Measurements from ENCODE around the gene B3GAT1. TPM values are rescaled to one million over a fixed set of nuclear protein-coding genes. Genes with fewer than 3 reads are reported as not detected.
A peak's percentile ranks its signal among the peaks of the same experiment; 100 is the strongest.

The B3GAT1 gene
- total RNA-seq, 2 donors from 2014 or later, result 0.09 to 0.23 TPM

GRCh38 chr11:134374171-134374570 lies 37.9 kb downstream of the B3GAT1 start:
- Mint-ChIP-seq H3K9me3 (no peaks in the 10 kb centered on the region), H3K36me3 (no peaks in the 10 kb centered on the region)

GRCh38 chr11:134373591-134374052 lies 38.4 kb downstream of the B3GAT1 start:
- Mint-ChIP-seq H3K27ac (no peak overlapping the region), H3K9me3 (no peaks in the 10 kb centered on the region)
- no peak for ATAC-seq

More at GRCh38 chr11:134374171-134374570, 37.9 kb downstream of the B3GAT1 start:
- no peak for DNase-seq (ENCODE audit: low spot score in 2 of 2)
- H3K27ac Mint-ChIP-seq, result no peak overlapping the region
- ATAC-seq, result no peak

GRCh38 chr11:134372961-134373360 lies 39.1 kb downstream of the B3GAT1 start:
- Mint-ChIP-seq H3K9me3 (no peaks in the 10 kb centered on the region), H3K36me3 (no peaks in the 10 kb centered on the region), H3K27ac (peak overlapping the region in 1 of 2 donors; percentile 7)
- ATAC-seq (no peak), DNase-seq (ENCODE audit: low spot score in 2 of 2) (no peak)

More at GRCh38 chr11:134373591-134374052, 38.4 kb downstream of the B3GAT1 start:
- DNase-seq (ENCODE audit: low spot score in 2 of 2), result no peak
- H3K36me3 Mint-ChIP-seq, result no peaks in the 10 kb centered on the region

- H3K27ac Mint-ChIP-seq, result no peak overlapping the region
- no peaks in the 10 kb centered on the region for H3K9me3 Mint-ChIP-seq
- ATAC-seq (no peak), DNase-seq (ENCODE audit: low spot score in 2 of 2) (no peak)
- H3K36me3 Mint-ChIP-seq, result no peaks in the 10 kb centered on the region
Measured at GRCh38 chr11:134372536-134372935, 39.5 kb downstream of the B3GAT1 start.

GRCh38 chr11:134371436-134372185 lies 40.4 kb downstream of the B3GAT1 start:
- H3K27ac Mint-ChIP-seq, result peak overlapping the region in 1 of 2 donors; percentile 60
- no peaks in the 10 kb centered on the region for H3K36me3 Mint-ChIP-seq
- H3K9me3 Mint-ChIP-seq, result no peaks in the 10 kb centered on the region
- DNase-seq (ENCODE audit: low spot score in 2 of 2) (no peak), ATAC-seq (no peak)

GRCh38 chr11:134370526-134371435 lies 41.3 kb downstream of the B3GAT1 start:
- ATAC-seq, result no peak
- H3K36me3 Mint-ChIP-seq, result no peaks in the 10 kb centered on the region
- H3K9me3 Mint-ChIP-seq, result no peaks in the 10 kb centered on the region
- DNase-seq (ENCODE audit: low spot score in 2 of 2), result no peak
- no peak overlapping the region for H3K27ac Mint-ChIP-seq

GRCh38 chr11:134369656-134370525 lies 42.2 kb downstream of the B3GAT1 start:
- ATAC-seq, result no peak
- H3K9me3 Mint-ChIP-seq, result no peaks in the 10 kb centered on the region
- no peaks in the 10 kb centered on the region for H3K36me3 Mint-ChIP-seq
- no peak for DNase-seq (ENCODE audit: low spot score in 2 of 2)
- no peak overlapping the region for H3K27ac Mint-ChIP-seq

GRCh38 chr11:134367781-134368180 lies 44.3 kb downstream of the B3GAT1 start:
- Mint-ChIP-seq H3K36me3 (no peaks in the 10 kb centered on the region), H3K9me3 (no peaks in the 10 kb centered on the region), H3K27ac (no peak overlapping the region)
- DNase-seq (ENCODE audit: low spot score in 2 of 2) (no peak), ATAC-seq (no peak)

- no peak for ATAC-seq
- Mint-ChIP-seq H3K36me3 (no peaks in the 10 kb centered on the region), H3K9me3 (no peaks in the 10 kb centered on the region), H3K27ac (no peak overlapping the region)
- DNase-seq (ENCODE audit: low spot score in 2 of 2), result no peak
Measured at GRCh38 chr11:134366254-134366653, 45.8 kb downstream of the B3GAT1 start.

- Mint-ChIP-seq H3K36me3 (no peaks in the 10 kb centered on the region), H3K27ac (no peak overlapping the region), H3K9me3 (no peaks in the 10 kb centered on the region)
- DNase-seq (ENCODE audit: low spot score in 2 of 2), result no peak
- no peak for ATAC-seq
Measured at GRCh38 chr11:134365011-134365925, 46.8 kb downstream of the B3GAT1 start.

- no peak for DNase-seq (ENCODE audit: low spot score in 2 of 2)
- Mint-ChIP-seq H3K9me3 (no peaks in the 10 kb centered on the region), H3K27ac (no peak overlapping the region), H3K36me3 (peaks cover 0 to 6% of the 10 kb centered on the region in 2 donors)
- ATAC-seq, result no peak
Measured at GRCh38 chr11:134364261-134364660, 47.8 kb downstream of the B3GAT1 start.

- H3K27ac Mint-ChIP-seq, result no peak overlapping the region
- no peak for ATAC-seq
- no peak for DNase-seq (ENCODE audit: low spot score in 2 of 2)
- H3K9me3 Mint-ChIP-seq, result no peaks in the 10 kb centered on the region
- peaks cover 0 to 6% of the 10 kb centered on the region in 2 donors for H3K36me3 Mint-ChIP-seq
Measured at GRCh38 chr11:134363592-134363991, 48.5 kb downstream of the B3GAT1 start.

GRCh38 chr11:134363161-134363560 lies 48.9 kb downstream of the B3GAT1 start:
- peaks cover 0 to 6% of the 10 kb centered on the region in 2 donors for H3K36me3 Mint-ChIP-seq
- no peaks in the 10 kb centered on the region for H3K9me3 Mint-ChIP-seq
- ATAC-seq (no peak), DNase-seq (ENCODE audit: low spot score in 2 of 2) (no peak)
- H3K27ac Mint-ChIP-seq, result no peak overlapping the region

GRCh38 chr11:134362192-134362901 lies 49.7 kb downstream of the B3GAT1 start:
- Mint-ChIP-seq H3K27ac (no peak overlapping the region), H3K36me3 (peaks cover 0 to 6% of the 10 kb centered on the region in 2 donors), H3K9me3 (no peaks in the 10 kb centered on the region)
- no peak for DNase-seq (ENCODE audit: low spot score in 2 of 2)
- ATAC-seq, result no peak

GRCh38 chr11:134361661-134362060 lies 50.4 kb downstream of the B3GAT1 start:
- Mint-ChIP-seq H3K27ac (no peak overlapping the region), H3K36me3 (peaks cover 0 to 6% of the 10 kb centered on the region in 2 donors), H3K9me3 (no peaks in the 10 kb centered on the region)
- ATAC-seq, result no peak
- DNase-seq (ENCODE audit: low spot score in 2 of 2), result no peak

All from activated naive CD4-positive, alpha-beta T cell treated with anti-CD3 and anti-CD28 coated beads, Interleukin-2, amount 50 U/mL, for 72 hours (primary cell).